ENCODE data around the gene STX8.
"Not testable (repeated sequence)": the region's sequence is repeated elsewhere in the genome, so short reads cannot be mapped to it uniquely, and the experiment has no call there.

STX8 gene

DNA sequence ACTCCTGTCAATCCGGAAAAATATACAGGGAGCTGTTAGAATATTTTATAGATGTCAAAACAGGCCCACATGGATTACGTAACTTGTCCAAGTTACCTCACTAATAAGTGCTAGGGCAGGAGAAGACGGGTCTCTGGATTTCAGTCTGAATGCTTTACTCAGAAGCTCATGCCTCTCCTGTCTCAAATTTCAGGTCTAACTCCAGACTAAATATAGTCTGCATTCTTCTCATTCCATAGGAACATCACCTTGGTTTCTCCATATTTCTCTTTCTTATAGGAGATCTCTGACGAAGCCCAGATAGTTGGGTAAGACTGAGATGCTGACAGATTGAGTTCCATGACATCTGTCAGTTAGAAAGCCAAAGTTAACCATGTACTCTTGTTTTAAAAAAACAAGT lies 174.2 kb downstream of the STX8 start:
- DNase-seq (ENCODE audit: low read depth), result no peak

DNA sequence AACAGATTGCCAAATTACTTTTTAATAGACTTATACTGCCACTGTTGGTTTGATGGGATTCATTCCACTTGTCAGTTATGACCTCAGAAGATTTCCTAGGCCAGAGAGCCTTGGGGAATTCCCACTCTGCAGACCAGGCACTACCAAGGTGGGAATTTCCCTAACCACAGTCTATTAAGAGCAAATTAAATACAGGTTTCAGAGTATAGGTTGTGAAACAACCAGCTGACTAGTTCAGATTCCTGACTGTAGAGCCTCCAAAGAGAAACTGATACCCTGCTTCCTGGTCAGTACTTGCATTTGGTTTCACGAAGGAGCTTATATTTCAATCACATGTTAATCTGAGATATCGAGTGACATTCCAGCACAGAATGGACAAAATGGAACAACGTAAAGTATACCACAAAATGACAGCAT lies 186.5 kb downstream of the STX8 start:
- DNase-seq (ENCODE audit: low read depth), result no peak

DNA sequence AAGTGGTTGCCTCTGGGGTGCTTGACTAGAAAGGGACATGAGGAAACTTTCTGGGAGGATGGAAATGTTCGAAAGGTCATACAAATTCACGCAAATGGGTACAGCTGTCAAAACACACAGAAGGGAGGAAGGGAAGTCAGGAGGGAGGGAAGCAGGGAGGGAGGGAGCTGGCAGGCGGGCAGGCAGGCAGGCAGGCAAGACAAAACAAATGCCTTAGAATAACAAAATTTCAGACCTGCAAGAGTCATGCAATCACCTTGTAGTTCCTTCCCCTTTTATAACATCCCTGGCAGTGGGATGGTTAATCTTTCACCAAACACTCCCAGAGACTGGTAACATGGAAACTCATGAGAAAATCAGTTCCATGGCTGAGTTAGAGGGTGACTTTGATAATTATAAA lies 189.2 kb downstream of the STX8 start:
- DNase-seq (ENCODE audit: low read depth), result no peak

DNA sequence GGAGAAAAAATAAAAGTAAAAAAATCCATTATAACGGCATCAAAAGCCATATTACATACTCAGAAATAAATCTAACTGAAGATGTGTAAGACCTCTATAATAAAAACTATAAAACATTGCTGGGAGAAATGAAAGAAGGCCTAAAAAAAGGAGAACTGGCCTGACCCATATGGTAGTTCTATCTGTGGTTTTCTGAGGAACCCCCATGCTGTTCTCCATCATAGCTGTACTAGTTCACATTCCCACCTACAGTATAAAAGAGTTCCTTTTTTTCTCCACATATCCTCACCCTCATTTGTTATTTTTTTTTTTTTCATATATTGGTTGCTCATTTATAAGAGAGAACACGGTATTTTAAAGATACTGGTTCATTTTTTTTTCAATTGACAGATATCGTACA lies 191.8 kb downstream of the STX8 start:
- DNase-seq (ENCODE audit: low read depth), result no peak

DNA sequence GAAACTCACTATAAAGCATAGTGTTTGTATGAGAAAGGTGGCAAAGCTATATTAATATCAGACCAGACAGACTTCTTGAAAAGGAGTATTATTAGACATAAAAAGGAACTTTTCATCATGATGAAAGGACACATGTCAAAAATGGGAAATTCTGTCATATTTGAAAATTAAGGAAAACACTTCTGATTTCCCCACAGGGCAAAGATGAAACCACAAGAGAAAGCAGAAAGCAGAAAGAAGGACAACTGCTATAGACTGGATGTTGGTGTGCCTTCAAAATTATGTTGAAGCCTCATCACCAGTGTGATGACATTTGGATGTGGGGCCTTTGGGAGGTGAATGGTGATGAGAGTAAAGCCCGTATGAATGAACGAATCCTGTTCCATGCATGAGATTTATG lies 193.0 kb downstream of the STX8 start:
- DNase-seq (ENCODE audit: low read depth), result no peak

DNA sequence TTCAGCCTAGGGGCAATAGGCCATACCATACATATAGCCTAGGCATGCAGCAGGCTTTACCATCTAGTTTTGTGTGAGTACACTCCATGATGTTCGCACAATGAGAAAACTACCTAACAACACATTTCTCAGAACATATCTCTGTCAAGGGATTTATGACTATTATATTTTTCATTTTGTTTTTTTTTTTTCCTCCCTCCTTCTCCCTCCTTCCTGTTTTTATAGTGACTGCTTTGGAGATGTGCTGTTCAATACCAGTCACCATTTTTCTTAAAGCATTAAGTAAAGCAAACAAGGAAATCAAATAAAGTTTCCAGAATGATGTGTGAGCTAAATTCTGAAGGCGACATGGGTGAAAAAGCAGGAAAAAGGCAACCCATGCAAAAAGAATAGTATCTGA lies 194.6 kb downstream of the STX8 start:
- DNase-seq (ENCODE audit: low read depth), result no peak

DNA sequence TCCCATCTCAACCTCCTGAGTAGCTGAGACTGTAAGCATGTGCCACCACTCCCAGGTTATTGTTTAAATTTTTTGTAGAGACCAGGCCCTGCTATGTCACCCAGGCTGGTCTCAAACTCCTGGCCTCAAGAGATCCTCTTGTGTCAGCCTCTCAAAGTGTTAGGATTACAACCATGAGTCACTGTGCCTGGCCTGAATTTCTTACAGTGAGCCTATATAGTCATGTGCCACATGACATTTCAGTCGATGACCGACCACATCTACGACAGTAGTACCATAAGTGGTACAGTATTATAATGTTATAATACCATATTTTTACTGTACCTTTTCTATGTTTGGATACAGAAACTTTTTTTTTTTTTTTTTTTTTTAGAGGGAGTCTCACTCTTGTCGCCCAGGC lies 195.3 kb downstream of the STX8 start:
- no peak for DNase-seq (ENCODE audit: low read depth)

DNA sequence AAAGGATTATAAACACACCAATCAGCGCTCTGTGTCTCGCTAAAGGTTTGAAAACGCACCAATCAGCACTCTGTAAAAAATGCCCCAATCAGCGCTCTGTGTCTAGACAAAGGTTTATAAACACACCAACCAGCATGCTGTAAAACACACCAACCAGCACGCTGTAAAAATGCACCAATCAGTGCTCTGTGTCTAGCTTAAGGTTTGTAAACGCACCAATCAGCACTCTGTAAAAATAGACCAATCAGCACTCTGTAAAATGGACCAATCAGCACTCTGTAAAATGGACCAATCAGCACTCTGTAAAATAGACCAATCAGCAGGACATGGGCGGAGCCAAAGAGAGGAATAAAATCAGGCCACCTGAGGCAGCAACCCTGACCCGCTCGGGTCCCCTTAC lies 199.4 kb downstream of the STX8 start:
- DNase-seq (ENCODE audit: low read depth), result not testable (repeated sequence)

DNA sequence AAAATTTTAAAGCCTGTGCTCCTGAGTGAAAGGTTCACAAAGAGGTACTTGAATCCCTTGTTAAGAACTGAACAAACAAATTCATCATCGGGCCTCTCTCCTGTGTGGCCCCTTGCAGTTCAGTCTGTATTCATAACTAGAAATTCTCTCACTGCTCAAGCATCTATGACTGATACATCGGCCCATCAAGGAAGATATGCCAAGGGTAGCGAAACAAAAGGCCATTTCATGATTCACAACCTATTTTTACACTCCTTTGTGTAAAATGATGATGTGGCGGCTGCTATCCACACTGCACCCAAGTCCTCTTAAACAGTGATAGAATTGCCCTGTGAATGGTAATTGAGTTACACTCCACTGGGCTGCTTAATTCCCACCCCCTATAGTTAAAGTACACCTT lies 204.6 kb downstream of the STX8 start:
- no peak for DNase-seq (ENCODE audit: low read depth)

DNA sequence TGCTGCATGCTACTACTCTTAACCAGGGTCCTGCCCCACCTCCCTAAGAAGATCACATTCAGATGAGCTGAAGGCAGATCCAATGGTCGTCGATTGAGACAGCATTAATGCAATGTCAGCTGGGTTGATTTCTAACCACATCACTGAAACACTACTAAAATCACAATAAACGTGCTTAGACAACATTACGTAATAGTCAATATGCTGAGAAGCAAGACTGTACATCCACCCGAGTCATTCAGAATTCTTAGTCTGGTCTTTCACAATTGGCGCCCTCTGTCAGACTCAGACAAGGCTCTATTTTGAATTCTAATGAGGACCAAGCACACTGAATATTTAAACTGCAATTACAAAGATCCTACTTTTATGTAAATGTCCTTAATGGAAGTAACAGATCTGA lies 205.2 kb downstream of the STX8 start:
- no peak for DNase-seq (ENCODE audit: low read depth)

DNA sequence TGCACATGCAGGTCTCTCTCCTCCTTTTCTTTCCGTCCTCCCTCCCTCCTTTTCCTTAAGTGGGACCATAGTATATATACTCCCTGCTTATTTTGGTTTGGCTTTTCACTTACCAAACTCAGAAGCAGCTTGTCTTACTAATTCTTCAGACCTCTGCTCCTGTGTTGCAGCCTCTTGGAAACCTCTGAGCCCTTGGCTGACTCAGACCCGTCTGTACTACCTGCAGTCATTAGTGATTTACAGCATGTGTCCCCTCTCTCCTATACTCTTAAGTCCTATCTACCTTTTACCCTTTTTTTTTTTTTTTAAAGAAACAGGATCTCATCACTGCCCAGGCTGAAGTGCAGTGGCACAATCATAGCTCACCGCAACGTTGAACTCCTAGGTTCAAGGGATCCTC lies 207.0 kb downstream of the STX8 start:
- no peak for DNase-seq (ENCODE audit: low read depth)

DNA sequence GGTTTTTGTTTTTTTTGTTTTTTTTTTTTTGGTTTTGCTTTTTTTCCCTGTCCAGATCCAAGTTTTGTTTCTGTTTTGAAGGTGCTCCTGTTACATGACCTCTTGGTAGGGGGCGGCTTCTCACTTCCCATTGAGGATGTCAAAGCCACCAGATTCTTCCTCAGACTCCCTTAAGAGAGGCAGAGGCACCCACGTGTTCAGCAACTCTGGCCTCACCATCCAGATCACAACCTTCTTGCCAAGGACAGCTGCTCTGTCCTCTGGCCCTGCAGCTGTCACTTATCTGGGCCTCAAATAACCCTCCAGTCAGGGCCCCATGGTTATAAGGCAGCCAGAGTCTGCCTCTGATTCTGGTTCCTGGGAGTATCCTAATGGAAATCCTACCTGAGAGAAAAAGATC lies 208.5 kb downstream of the STX8 start:
- DNase-seq (ENCODE audit: low read depth), result no peak

DNA sequence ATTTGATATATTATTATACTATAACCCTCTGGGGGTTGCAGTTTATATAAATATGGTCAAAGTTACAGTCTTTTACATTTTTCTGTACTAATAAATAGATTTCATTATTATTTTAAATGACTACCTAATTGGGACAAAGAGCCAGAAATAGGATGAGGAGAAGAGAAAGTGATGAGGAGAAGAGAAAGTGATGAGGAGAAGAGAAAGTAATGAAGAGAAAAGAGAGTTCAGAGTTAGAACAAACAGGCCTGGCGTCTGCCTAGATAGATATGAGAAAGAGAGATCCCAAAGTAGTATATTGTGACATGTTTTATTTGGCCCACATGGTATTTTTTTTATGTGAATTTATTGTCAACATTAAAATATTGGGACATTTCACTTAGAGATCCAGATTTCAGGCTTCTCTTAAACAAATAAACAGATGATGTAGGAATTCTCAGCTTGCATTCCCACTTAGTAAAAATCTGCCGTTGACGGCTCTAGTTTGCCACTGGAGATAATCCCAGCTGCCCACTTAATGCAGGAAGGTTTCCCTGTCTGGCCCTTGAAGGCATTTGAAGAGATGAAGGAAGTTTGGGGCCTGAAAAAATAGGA lies 210.7 kb downstream of the STX8 start:
- DNase-seq (ENCODE audit: low read depth), result no peak

DNA sequence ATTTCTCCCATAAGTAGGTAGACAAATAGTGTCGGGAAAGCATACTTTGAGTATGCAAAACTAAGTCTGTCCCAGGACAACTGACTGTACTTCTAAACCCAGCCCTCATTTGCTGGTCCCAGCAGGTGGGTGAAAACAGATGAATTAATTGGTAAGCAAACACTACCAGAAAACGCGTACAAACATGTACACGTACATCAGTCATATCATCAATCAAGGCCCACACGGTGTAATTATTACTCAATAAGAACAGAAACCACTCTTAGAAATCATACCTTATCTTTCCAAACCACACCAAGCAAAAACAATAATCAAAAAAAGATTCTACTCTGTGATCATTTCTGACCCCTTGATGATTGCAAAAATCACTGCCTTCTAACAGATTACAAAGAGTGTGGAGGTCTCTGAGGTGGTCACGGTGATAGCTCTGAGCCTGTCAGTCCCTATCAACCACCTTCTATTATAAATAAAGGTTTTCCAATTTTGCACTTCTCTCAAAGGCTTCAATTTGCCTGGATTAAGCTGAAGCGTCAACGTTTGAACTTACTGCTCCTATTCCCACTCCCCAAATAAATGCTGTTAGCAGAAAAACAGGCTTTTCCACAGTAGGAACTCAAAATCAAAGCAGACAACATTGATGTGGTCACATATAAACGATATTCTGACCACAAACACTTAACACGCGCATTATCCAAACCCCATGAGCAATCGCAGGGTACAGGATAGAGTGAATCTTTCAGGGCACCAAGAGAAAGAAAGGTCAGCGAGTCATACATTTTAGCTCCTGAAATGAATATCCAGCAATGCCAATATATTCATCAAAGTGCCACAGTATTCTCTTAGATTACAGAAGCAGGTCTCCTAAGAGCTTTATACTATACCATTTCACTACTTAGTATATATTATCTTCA lies 211.9 kb downstream of the STX8 start:
- no peak for DNase-seq (ENCODE audit: low read depth)

DNA sequence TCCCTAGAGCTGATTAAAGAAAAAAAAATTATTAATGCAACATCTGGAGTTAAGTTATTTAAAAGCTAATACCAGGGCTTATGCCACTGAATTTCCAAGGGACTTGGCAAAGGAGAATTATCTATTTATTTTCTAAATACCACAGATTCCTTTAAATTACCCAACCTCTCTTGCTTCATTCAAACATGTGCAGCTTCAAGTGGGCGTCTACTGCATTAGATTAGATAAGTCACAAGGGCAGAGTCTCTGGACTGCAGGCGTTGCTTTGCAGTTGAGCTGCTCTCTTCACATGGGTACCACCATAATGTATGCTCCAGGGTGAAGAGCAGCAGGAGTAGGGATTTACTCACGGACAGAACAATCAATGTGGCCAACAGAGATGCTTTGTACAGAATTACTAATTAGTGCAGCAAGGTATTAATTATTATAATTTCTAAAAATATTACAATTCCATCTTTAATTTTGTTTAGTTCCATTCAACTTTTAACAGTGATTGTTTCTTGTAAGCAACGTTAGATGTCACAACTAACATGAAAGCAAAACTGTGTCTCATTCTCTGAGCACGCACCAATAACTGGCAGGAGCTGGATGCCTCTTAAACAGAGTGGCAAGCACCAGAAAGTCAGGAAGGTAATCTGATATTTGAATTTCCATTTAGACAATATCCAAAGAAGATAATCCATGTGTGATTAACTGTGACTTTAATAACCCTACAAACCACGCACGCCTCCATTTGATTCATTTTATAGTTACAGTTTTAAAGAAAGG lies 214.2 kb downstream of the STX8 start:
- DNase-seq (ENCODE audit: low read depth), result no peak

DNA sequence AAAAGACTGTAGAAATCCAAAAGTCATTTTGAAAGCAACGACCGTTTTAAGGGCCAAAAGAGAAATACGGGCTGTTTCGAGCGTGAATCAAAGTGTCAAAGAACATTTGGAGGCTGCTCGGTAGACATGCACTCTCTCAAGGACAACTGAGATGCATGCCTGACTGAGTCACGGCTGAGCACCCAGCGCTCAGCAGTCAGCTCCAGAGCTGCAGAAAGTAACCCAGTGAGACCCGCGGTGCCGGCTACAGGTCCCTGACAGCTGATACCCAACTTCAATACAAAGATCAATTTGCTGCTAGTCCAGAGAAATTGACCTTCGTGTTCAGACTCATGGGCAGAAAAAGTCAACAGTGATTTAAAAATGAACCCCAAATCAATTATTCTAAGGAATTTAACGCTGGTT lies 214.9 kb downstream of the STX8 start:
- no peak for DNase-seq (ENCODE audit: low read depth)

DNA sequence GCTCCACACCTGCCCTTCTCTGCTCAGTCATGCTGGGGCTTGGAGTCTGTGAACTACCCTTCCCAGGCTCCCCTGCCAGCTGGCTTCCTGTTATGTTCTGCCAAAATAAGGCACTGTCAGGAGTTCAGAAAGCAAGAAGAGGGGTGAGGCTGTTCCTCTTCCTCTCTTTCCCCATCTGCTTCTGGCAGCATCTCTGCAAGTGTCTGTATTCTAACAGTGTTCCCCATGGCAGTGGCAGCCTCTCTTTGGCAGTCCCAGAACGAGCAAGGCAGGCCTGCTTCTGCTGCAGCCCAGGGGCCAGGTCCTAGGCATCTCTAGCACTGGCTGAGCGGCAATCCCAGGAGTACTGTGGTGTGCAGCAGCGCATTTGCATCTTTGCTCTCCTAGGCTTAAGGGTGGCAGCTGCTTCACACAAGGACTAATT lies 219.1 kb downstream of the STX8 start:
- DNase-seq (ENCODE audit: low read depth), result no peak

DNA sequence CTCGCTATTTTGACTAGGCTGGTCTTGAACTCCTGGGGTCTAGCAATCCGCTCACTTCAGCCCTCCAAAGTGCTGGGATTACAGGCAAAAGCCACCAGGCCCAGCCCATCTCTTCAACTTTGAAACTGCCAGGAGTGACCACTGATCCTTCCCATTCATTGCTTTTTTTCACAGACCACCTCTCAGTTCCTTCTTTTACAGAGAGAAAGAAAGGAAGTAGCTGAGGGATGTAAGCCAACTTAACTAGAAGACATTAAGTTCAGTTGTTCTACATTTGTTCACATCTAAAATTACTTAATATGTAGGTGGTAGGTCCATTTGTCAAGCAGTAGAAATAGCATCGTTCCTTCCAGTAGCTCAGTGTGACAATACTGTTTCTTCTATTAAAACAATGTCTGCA lies 219.8 kb downstream of the STX8 start:
- no peak for DNase-seq (ENCODE audit: low read depth)

DNA sequence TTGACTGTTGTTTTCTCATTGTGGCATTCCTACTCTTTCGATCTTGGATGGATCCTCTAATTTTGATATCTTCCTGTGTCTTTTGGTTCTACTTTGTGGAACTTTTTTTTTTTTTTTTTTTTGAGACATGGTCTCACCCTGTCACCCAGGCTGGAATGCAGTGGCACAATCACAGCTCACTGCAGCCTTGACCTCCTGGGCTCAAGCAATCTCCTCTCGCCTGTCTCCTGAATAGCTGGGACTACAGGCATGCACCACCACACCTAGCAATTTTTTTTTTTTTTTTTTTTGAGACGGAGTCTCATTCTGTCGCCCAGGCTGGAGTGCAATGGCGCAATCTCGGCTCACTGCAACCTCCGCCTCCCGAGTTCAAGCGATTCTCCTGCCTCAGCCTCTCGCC lies 220.4 kb downstream of the STX8 start:
- DNase-seq (ENCODE audit: low read depth), result not testable (repeated sequence)

DNA sequence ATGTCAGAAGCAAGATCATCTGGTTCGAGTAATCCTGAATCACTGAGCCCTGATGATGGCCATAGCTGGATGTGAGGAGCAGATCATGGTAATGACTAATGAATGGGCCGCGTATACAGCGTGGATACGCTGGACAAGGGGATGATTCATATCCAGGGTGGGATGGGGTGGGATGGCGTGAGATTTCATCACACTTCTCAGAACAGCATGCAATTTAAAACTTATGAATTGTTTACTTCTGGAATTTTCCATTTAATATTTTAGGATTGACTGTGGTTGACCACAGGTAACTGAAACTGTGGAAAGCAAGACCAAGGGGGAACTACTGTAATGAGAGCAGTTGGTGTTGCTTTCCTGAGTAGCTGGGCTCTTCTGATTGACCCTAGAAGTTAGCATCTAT lies 225.5 kb downstream of the STX8 start:
- no peak for DNase-seq (ENCODE audit: low read depth)

DNA sequence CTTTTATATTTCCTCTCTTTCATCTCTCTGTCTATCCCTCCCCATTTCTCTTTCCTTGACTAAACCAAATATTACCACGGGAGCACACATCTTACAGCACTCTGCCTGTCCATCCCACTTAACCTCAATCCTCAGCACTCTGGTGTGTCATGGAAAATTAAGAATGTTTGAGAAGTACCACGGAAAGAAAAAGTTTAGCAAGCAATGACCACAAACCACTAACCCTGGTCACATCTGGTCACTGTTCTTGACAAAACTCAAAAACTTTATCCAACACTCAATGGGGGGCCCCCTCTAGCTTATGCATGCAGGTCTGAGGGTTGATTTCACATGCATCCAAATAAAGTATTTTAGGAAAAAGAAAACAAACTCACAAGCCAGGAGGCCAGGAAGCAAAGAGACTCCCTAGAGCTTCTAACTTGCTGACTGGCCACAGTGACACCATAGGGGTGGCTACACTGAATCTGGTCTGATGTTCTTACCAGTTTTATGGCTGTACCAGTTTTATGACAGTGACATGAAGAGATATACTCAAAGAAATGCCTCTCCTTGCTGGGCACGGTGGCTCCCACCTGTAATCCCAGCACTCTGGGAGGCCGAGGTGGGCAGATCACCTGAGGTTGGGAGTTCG lies 229.2 kb downstream of the STX8 start:
- DNase-seq (ENCODE audit: low read depth), result no peak

DNA sequence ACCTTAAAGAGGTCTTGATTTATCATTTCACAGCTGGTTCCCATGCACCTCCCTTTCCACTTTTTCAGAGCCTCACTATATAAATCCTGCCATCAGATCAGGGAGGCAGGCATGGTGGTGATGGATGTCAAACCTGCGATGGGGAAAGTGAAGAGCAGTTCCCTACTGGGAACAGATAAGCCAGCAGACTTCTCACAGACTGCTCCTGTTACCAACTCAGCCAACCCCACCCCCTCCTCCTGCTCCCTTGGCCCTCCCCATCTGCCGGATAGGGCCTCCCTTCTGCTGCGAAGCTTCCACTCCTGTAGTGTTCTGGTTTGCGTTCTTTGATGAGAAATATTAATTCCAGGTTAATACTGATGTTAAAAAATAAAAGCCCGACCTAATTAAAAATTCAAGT lies 232.1 kb downstream of the STX8 start:
- no peak for DNase-seq (ENCODE audit: low read depth)

DNA sequence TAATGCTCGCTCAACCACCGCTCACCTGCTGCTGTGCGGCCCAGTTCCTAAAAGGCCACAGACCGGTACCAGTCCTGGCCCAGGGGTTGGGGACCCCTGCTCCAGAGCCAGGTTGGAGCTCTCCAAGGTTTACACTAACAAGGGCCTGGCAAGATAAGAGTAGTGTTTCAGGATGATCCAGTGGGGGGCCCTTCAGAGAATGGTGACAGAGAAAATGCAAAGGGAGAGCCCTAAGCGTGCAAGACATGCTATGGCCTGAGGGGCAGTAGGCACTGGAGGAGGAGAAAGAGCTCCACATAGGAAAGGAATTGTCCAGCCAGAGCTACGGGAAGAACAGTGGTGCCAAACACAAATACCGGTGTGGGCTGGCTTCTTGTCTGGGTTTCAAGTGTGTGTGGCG lies 233.4 kb downstream of the STX8 start:
- no peak for DNase-seq (ENCODE audit: low read depth)

All from activated T-cell treated with anti-CD3 and anti-CD28 coated beads for 48 hours (primary cell).